Measurements from ENCODE around the gene SYNJ2. TPM values are rescaled to one million over a fixed set of nuclear protein-coding genes. Genes with fewer than 3 reads are reported as not detected.

The SYNJ2 gene
- polyA plus RNA-seq, 1 donor from 2014 or later = 0.12 TPM

- no peak overlapping the region for H3K4me3 ChIP-seq (ENCODE audit: low read length)
- no peak overlapping the region for H2AFZ ChIP-seq (ENCODE audit: low read depth, low read length)
- H3K9me2 ChIP-seq (ENCODE audit: insufficient read depth, low read length) = no peaks in the 10 kb centered on the region
- no peaks in the 10 kb centered on the region for H3F3A ChIP-seq (ENCODE audit: insufficient read depth, low read length, poor library complexity, severe bottlenecking)
- H3K9ac ChIP-seq (ENCODE audit: low read length) = no peak overlapping the region
- no peaks in the 10 kb centered on the region for H3K9me3 ChIP-seq (ENCODE audit: low read length)
- TF ChIP-seq POLR2AphosphoS5 (IDR thresholded peaks at IDR 0.05) (no peak), RAD21 (conservative IDR thresholded peaks at IDR 0.05) (no peak), TAF1 (IDR thresholded peaks at IDR 0.05; ENCODE audit: low read depth) (no peak), CTCF (IDR thresholded peaks at IDR 0.05; ENCODE audit: poor library complexity, severe bottlenecking) (no peak), REST (IDR thresholded peaks at IDR 0.05; ENCODE audit: borderline replicate concordance) (no peak), EZH2 (IDR thresholded peaks at IDR 0.05; ENCODE audit: borderline replicate concordance, insufficient read depth, low read length, poor library complexity, severe bottlenecking) (no peak), MXI1 (conservative IDR thresholded peaks at IDR 0.05; ENCODE audit: poor library complexity, severe bottlenecking) (no peak), SMC3 (conservative IDR thresholded peaks at IDR 0.05; ENCODE audit: poor library complexity) (no peak), EP300 (conservative IDR thresholded peaks at IDR 0.05; ENCODE audit: poor library complexity, severe bottlenecking) (no peak)
- no peaks in the 10 kb centered on the region for H3K36me3 ChIP-seq (ENCODE audit: insufficient read depth, low read length)
- no peak overlapping the region for H3K4me2 ChIP-seq (ENCODE audit: low read length)
- H3K79me2 ChIP-seq (replicated peaks; ENCODE audit: insufficient read depth, low read length) = no peaks in the 10 kb centered on the region
- H4K20me1 ChIP-seq (ENCODE audit: insufficient read depth) = no peaks in the 10 kb centered on the region
- H3K27me3 ChIP-seq (ENCODE audit: insufficient read depth, low read depth, low read length) = no peaks in the 10 kb centered on the region
- H3K27ac ChIP-seq (ENCODE audit: low read length) = no peak overlapping the region
These were observed 8.1 kb downstream of the SYNJ2 start for GRCh38 chr6:157989541-157990289.

- no peaks in the 10 kb centered on the region for H3K79me2 ChIP-seq (replicated peaks; ENCODE audit: insufficient read depth, low read length)
- no peaks in the 10 kb centered on the region for H3K27me3 ChIP-seq (ENCODE audit: insufficient read depth, low read depth, low read length)
- no peaks in the 10 kb centered on the region for H3F3A ChIP-seq (ENCODE audit: insufficient read depth, low read length, poor library complexity, severe bottlenecking)
- H3K4me3 ChIP-seq (ENCODE audit: low read length) = no peak overlapping the region
- H3K9me2 ChIP-seq (ENCODE audit: insufficient read depth, low read length) = no peaks in the 10 kb centered on the region
- H2AFZ ChIP-seq (ENCODE audit: low read depth, low read length) = no peak overlapping the region
- no peaks in the 10 kb centered on the region for H3K36me3 ChIP-seq (ENCODE audit: insufficient read depth, low read length)
- no peak overlapping the region for H3K27ac ChIP-seq (ENCODE audit: low read length)
- no peak overlapping the region for H3K9ac ChIP-seq (ENCODE audit: low read length)
- H3K4me2 ChIP-seq (ENCODE audit: low read length) = no peak overlapping the region
- TF ChIP-seq POLR2AphosphoS5 (IDR thresholded peaks at IDR 0.05) (no peak), SMC3 (conservative IDR thresholded peaks at IDR 0.05; ENCODE audit: poor library complexity) (no peak), EP300 (conservative IDR thresholded peaks at IDR 0.05; ENCODE audit: poor library complexity, severe bottlenecking) (no peak), CTCF (IDR thresholded peaks at IDR 0.05; ENCODE audit: poor library complexity, severe bottlenecking) (no peak), EZH2 (IDR thresholded peaks at IDR 0.05; ENCODE audit: borderline replicate concordance, insufficient read depth, low read length, poor library complexity, severe bottlenecking) (no peak), RAD21 (conservative IDR thresholded peaks at IDR 0.05) (no peak), TAF1 (IDR thresholded peaks at IDR 0.05; ENCODE audit: low read depth) (no peak)
- no peaks in the 10 kb centered on the region for H3K9me3 ChIP-seq (ENCODE audit: low read length)
- no peaks in the 10 kb centered on the region for H4K20me1 ChIP-seq (ENCODE audit: insufficient read depth)
These were observed 8.8 kb downstream of the SYNJ2 start for GRCh38 chr6:157990321-157991066.

Data from neural cell (in vitro differentiated cells).